Measurements from ENCODE around the gene MMP17. TPM values are rescaled to one million over a fixed set of nuclear protein-coding genes. Genes with fewer than 3 reads are reported as not detected.

Gene MMP17
- polyA plus RNA-seq, 1 donor from 2014 or later, result 79.0 TPM

GRCh38 chr12:131836714-131837397 lies 8.7 kb downstream of the MMP17 start:
- Histone ChIP-seq H3K4me2 (ENCODE audit: low read length) (no peak overlapping the region), H2AFZ (ENCODE audit: low read depth, low read length) (no peak overlapping the region), H3K9me2 (ENCODE audit: insufficient read depth, low read length) (no peaks in the 10 kb centered on the region), H3K9ac (ENCODE audit: low read length) (no peak overlapping the region), H3K4me3 (ENCODE audit: low read length) (no peak overlapping the region), H3K27me3 (ENCODE audit: insufficient read depth, low read depth, low read length) (no peaks in the 10 kb centered on the region), H3K27ac (ENCODE audit: low read length) (no peak overlapping the region), H3K36me3 (ENCODE audit: insufficient read depth, low read length) (no peaks in the 10 kb centered on the region), H4K20me1 (ENCODE audit: insufficient read depth) (no peaks in the 10 kb centered on the region), H3K79me2 (replicated peaks; ENCODE audit: insufficient read depth, low read length) (peaks cover 14% of the 10 kb centered on the region), H3F3A (ENCODE audit: insufficient read depth, low read length, poor library complexity, severe bottlenecking) (peaks cover 3% of the 10 kb centered on the region), H3K9me3 (ENCODE audit: low read length) (no peaks in the 10 kb centered on the region)
- no peak for TF ChIP-seq MXI1 (conservative IDR thresholded peaks at IDR 0.05; ENCODE audit: poor library complexity, severe bottlenecking)
- no peak for TF ChIP-seq CTCF (IDR thresholded peaks at IDR 0.05; ENCODE audit: poor library complexity, severe bottlenecking)
- TF ChIP-seq, protein P1, sequence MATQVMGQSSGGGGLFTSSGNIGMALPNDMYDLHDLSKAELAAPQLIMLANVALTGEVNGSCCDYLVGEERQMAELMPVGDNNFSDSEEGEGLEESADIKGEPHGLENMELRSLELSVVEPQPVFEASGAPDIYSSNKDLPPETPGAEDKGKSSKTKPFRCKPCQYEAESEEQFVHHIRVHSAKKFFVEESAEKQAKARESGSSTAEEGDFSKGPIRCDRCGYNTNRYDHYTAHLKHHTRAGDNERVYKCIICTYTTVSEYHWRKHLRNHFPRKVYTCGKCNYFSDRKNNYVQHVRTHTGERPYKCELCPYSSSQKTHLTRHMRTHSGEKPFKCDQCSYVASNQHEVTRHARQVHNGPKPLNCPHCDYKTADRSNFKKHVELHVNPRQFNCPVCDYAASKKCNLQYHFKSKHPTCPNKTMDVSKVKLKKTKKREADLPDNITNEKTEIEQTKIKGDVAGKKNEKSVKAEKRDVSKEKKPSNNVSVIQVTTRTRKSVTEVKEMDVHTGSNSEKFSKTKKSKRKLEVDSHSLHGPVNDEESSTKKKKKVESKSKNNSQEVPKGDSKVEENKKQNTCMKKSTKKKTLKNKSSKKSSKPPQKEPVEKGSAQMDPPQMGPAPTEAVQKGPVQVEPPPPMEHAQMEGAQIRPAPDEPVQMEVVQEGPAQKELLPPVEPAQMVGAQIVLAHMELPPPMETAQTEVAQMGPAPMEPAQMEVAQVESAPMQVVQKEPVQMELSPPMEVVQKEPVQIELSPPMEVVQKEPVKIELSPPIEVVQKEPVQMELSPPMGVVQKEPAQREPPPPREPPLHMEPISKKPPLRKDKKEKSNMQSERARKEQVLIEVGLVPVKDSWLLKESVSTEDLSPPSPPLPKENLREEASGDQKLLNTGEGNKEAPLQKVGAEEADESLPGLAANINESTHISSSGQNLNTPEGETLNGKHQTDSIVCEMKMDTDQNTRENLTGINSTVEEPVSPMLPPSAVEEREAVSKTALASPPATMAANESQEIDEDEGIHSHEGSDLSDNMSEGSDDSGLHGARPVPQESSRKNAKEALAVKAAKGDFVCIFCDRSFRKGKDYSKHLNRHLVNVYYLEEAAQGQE (IDR thresholded peaks at IDR 0.05; ENCODE audit: borderline replicate concordance), result no peak
- no peak for TF ChIP-seq EP300 (conservative IDR thresholded peaks at IDR 0.05; ENCODE audit: poor library complexity, severe bottlenecking)
- no peak for TF ChIP-seq TAF1 (IDR thresholded peaks at IDR 0.05; ENCODE audit: low read depth)
- TF ChIP-seq SMC3 (conservative IDR thresholded peaks at IDR 0.05; ENCODE audit: poor library complexity), result no peak
- no peak for TF ChIP-seq POLR2AphosphoS5 (IDR thresholded peaks at IDR 0.05)
- no peak for TF ChIP-seq EZH2 (IDR thresholded peaks at IDR 0.05; ENCODE audit: borderline replicate concordance, insufficient read depth, low read length, poor library complexity, severe bottlenecking)
- TF ChIP-seq RAD21 (conservative IDR thresholded peaks at IDR 0.05), result no peak

DNA sequence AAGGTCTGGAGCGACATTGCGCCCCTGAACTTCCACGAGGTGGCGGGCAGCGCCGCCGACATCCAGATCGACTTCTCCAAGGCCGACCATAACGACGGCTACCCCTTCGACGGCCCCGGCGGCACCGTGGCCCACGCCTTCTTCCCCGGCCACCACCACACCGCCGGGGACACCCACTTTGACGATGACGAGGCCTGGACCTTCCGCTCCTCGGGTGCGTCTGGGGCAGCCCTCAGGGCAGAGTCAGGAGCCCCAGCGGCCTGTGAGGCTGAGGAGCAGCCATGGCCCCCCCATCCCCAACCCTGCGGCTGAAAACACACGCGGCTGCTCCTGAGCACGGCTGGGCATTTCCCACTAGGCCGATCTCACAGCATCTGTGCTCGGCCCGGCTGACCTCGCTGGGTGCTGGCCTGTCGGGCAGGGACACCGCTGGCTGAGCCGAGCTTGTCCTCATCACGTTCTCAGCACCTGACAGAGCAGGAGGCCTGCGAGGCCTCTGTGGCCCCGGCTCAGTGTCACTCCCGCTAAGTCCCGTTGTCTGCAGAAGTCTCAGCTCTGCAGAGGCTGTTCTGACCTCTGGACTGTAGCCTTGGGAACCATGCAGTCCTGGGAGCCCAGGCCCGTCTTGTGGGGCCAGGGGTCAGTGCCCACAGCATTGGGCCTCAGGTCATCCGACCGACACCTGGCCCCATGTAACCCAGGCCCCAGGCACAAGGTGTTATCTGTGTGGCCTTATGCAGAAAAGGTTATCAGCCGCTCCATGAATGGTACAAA lies 12.6 kb downstream of the MMP17 start:
- Histone ChIP-seq H3K36me3 (ENCODE audit: insufficient read depth, low read length) (no peaks in the 10 kb centered on the region), H3F3A (ENCODE audit: insufficient read depth, low read length, poor library complexity, severe bottlenecking) (no peaks in the 10 kb centered on the region), H3K79me2 (replicated peaks; ENCODE audit: insufficient read depth, low read length) (no peaks in the 10 kb centered on the region), H3K9me2 (ENCODE audit: insufficient read depth, low read length) (no peaks in the 10 kb centered on the region), H3K9me3 (ENCODE audit: low read length) (no peaks in the 10 kb centered on the region), H3K27ac (ENCODE audit: low read length) (no peak overlapping the region), H3K4me3 (ENCODE audit: low read length) (no peak overlapping the region), H2AFZ (ENCODE audit: low read depth, low read length) (no peak overlapping the region), H3K27me3 (ENCODE audit: insufficient read depth, low read depth, low read length) (no peaks in the 10 kb centered on the region), H4K20me1 (ENCODE audit: insufficient read depth) (no peaks in the 10 kb centered on the region), H3K4me2 (ENCODE audit: low read length) (no peak overlapping the region), H3K9ac (ENCODE audit: low read length) (no peak overlapping the region)
- TF ChIP-seq POLR2AphosphoS5 (IDR thresholded peaks at IDR 0.05) (no peak), RAD21 (conservative IDR thresholded peaks at IDR 0.05) (no peak), SMC3 (conservative IDR thresholded peaks at IDR 0.05; ENCODE audit: poor library complexity) (no peak), TAF1 (IDR thresholded peaks at IDR 0.05; ENCODE audit: low read depth) (no peak), MXI1 (conservative IDR thresholded peaks at IDR 0.05; ENCODE audit: poor library complexity, severe bottlenecking) (no peak), CTCF (IDR thresholded peaks at IDR 0.05; ENCODE audit: poor library complexity, severe bottlenecking) (no peak), EZH2 (IDR thresholded peaks at IDR 0.05; ENCODE audit: borderline replicate concordance, insufficient read depth, low read length, poor library complexity, severe bottlenecking) (no peak), EP300 (conservative IDR thresholded peaks at IDR 0.05; ENCODE audit: poor library complexity, severe bottlenecking) (no peak)
- TF ChIP-seq, protein P1 (IDR thresholded peaks at IDR 0.05; ENCODE audit: borderline replicate concordance), result no peak

Measured in neural cell (in vitro differentiated cells).